ENCODE measurements around the gene ERC2. TPM values are rescaled to one million over a fixed set of nuclear protein-coding genes. Genes with fewer than 3 reads are reported as not detected.

ERC2 gene
- total RNA-seq, 1 donor from 2014 or later = 0.65 TPM

DNA sequence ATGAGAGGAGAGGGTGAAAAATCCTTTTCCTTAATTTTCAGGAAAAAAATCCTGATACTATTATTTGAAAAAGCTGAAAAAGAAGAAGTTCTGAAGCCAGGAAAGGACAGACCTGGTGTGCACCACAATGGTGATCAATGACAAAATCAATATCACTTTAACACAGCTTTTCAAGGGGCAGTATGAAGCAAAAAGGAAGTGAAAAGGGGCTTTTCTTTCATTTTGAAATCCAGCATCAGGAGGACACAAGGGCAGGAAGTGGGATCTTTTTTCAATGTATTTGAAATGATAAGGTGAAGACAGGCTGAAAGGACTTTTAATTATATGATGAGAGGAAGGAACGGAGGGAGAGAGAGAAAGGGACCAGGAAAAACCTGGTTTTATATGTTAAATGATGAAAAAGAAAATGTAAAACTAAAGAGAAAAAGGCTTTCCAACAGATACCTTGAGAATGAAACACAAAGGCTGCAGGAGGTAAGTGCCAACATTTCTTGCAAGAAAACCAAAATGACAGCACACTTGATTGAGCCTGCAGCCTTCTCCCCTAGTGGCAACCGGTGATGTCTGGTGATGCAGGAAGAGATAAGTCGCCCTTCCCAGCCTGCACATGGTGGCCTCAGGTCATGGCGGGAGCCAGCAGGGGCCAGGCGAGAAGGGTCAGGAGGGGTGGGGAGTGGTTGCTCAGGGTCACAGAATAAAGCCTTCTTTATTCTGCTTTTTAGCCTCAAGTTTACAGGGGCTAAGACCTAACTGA, 744.4 kb downstream of the ERC2 start:
- no peak overlapping the region for H3K4me3 Mint-ChIP-seq (ENCODE audit: unreplicated experiment)
- H3K4me1 Mint-ChIP-seq (ENCODE audit: low read depth) = peaks cover 5% of the 10 kb centered on the region
- peaks cover 8% of the 10 kb centered on the region for H3K27me3 Mint-ChIP-seq (ENCODE audit: low read depth)
- TF ChIP-seq, protein P1, sequence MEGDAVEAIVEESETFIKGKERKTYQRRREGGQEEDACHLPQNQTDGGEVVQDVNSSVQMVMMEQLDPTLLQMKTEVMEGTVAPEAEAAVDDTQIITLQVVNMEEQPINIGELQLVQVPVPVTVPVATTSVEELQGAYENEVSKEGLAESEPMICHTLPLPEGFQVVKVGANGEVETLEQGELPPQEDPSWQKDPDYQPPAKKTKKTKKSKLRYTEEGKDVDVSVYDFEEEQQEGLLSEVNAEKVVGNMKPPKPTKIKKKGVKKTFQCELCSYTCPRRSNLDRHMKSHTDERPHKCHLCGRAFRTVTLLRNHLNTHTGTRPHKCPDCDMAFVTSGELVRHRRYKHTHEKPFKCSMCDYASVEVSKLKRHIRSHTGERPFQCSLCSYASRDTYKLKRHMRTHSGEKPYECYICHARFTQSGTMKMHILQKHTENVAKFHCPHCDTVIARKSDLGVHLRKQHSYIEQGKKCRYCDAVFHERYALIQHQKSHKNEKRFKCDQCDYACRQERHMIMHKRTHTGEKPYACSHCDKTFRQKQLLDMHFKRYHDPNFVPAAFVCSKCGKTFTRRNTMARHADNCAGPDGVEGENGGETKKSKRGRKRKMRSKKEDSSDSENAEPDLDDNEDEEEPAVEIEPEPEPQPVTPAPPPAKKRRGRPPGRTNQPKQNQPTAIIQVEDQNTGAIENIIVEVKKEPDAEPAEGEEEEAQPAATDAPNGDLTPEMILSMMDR (IDR thresholded peaks at IDR 0.05) = no peak
- no peaks in the 10 kb centered on the region for H3K36me3 Mint-ChIP-seq (ENCODE audit: low read depth)
- DNase-seq (ENCODE audit: low spot score) = no peak
- H3K27ac Mint-ChIP-seq (ENCODE audit: unreplicated experiment) = no peak overlapping the region
- H3K9me3 Mint-ChIP-seq (ENCODE audit: low read depth) = no peaks in the 10 kb centered on the region

DNA sequence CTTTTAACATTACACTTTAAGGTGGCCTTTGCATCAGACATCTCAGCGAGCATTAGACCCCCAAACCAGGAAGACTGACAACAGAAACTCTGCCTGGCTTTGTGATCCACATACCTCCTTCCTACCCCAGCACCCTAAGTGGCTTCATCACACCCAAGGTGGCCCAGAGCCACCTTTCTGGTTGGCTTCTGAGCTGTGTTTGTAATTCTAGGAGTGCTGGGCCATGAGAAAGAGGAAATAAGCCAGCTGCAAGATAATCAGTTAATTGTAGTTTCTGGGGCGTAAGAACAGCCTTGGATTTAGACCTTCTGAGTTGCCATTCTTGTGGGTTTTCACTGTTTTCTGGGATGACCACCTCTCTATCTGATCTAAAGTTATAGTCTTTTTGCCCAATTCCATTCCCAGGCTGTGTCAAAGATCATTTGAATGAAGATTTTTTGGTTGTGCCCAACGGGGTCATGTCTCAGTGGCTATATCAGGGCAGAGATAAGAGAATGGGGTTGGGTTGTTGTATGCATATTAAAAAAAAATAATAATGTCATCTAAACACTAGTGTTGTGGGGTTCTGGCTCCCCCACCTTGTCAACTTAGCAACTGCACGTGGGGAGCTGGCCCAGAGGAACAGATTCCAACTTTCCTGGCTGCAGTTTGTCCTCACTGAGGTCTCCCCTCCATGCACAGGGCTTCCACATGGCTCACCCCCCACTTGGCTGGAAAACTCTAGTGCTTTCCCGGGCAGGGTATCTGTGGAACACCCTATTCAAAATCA, 746.4 kb downstream of the ERC2 start:
- Mint-ChIP-seq H3K4me3 (ENCODE audit: unreplicated experiment) (no peak overlapping the region), H3K4me1 (ENCODE audit: low read depth) (peaks cover 13% of the 10 kb centered on the region), H3K9me3 (ENCODE audit: low read depth) (no peaks in the 10 kb centered on the region), H3K27me3 (ENCODE audit: low read depth) (peaks cover 8% of the 10 kb centered on the region), H3K27ac (ENCODE audit: unreplicated experiment) (no peak overlapping the region), H3K36me3 (ENCODE audit: low read depth) (no peaks in the 10 kb centered on the region)
- no peak for DNase-seq (ENCODE audit: low spot score)
- TF ChIP-seq, protein P1 (IDR thresholded peaks at IDR 0.05) = peak; percentile 76

GRCh38 chr3:55720614-55721013, 747.7 kb downstream of the ERC2 start:
- DNase-seq (ENCODE audit: low spot score) = no peak
- no peaks in the 10 kb centered on the region for H3K9me3 Mint-ChIP-seq (ENCODE audit: low read depth)
- H3K4me1 Mint-ChIP-seq (ENCODE audit: low read depth) = peaks cover 13% of the 10 kb centered on the region
- no peak overlapping the region for H3K4me3 Mint-ChIP-seq (ENCODE audit: unreplicated experiment)
- H3K27ac Mint-ChIP-seq (ENCODE audit: unreplicated experiment) = no peak overlapping the region
- TF ChIP-seq, protein P1 (IDR thresholded peaks at IDR 0.05) = peak; percentile 29
- no peaks in the 10 kb centered on the region for H3K36me3 Mint-ChIP-seq (ENCODE audit: low read depth)
- H3K27me3 Mint-ChIP-seq (ENCODE audit: low read depth) = peaks cover 8% of the 10 kb centered on the region

GRCh38 chr3:55719508-55719907, 748.8 kb downstream of the ERC2 start:
- no peak for DNase-seq (ENCODE audit: low spot score)
- Mint-ChIP-seq H3K4me1 (ENCODE audit: low read depth) (peaks cover 13% of the 10 kb centered on the region), H3K9me3 (ENCODE audit: low read depth) (no peaks in the 10 kb centered on the region), H3K27me3 (ENCODE audit: low read depth) (peaks cover 8% of the 10 kb centered on the region), H3K36me3 (ENCODE audit: low read depth) (no peaks in the 10 kb centered on the region), H3K27ac (ENCODE audit: unreplicated experiment) (no peak overlapping the region), H3K4me3 (ENCODE audit: unreplicated experiment) (no peak overlapping the region)
- TF ChIP-seq, protein P1 (IDR thresholded peaks at IDR 0.05) = no peak

DNA sequence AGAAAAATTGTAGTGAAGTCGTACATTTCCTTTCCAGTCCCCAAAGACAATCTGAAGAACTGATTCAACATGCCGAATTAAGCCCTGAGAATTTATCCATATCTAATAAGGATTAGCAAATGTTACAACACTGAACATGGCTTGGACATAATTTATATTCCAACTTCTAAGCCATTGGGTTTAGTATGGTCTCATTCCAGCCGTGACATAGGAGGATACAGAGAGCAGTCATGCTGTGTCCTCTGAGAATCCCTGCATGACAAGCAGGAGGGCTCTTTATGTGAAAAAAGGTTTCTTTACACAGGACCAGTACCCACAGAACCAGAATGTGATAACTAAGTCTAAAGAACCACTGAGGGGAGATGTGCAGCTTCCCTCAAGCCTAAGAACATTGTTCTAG, 749.3 kb downstream of the ERC2 start:
- peak overlapping the region; percentile 13 for H3K27ac Mint-ChIP-seq (ENCODE audit: unreplicated experiment)
- peaks cover 13% of the 10 kb centered on the region for H3K4me1 Mint-ChIP-seq (ENCODE audit: low read depth)
- no peaks in the 10 kb centered on the region for H3K36me3 Mint-ChIP-seq (ENCODE audit: low read depth)
- TF ChIP-seq, protein P1 (IDR thresholded peaks at IDR 0.05) = no peak
- H3K9me3 Mint-ChIP-seq (ENCODE audit: low read depth) = no peaks in the 10 kb centered on the region
- H3K4me3 Mint-ChIP-seq (ENCODE audit: unreplicated experiment) = no peak overlapping the region
- no peak for DNase-seq (ENCODE audit: low spot score)
- H3K27me3 Mint-ChIP-seq (ENCODE audit: low read depth) = peaks cover 8% of the 10 kb centered on the region

Measured in chondrocyte (in vitro differentiated cells).